ENCODE data around the gene OR6P1. TPM values are rescaled to one million over a fixed set of nuclear protein-coding genes. Genes with fewer than 3 reads are reported as not detected.

OR6P1 gene, protein sequence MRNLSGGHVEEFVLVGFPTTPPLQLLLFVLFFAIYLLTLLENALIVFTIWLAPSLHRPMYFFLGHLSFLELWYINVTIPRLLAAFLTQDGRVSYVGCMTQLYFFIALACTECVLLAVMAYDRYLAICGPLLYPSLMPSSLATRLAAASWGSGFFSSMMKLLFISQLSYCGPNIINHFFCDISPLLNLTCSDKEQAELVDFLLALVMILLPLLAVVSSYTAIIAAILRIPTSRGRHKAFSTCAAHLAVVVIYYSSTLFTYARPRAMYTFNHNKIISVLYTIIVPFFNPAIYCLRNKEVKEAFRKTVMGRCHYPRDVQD
- not detected for polyA plus RNA-seq (2013, experiment 1 of 2)
- polyA plus RNA-seq (2013, experiment 2 of 2): not detected

DNA sequence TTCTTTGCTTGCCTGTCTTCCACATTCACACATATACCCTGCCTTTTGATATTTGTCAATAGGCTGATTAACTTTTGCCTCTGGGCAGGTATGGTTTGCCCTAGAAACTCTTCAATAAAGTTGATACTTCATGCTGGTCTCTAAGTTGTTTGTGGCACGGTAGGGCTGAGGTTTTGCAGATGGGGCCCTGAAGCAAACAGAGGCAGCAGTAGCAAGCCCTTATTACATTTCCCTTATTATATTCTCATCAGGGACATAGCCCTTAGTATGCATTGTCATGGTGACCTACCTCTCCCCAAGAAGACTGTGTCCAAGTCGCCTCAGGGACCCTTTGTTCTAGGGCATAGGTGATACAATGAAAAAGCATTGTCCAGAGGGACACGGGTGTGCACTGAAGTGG, at the start of gene OR6P1:
Gene OR6P1 (minus strand): TSS at position 101 of the 400 bp plus-strand sequence. CDS start 6,976 bp downstream, outside the sequence.
- no peaks in the 10 kb centered on the region for H3K9me3 ChIP-seq (replicated peaks in 1 of 2; ENCODE audit: control insufficient read depth in 2 of 2, insufficient read depth in 1 of 2, low read depth in 1 of 2, low read length in 2 of 2)
- H3K14ac ChIP-seq (ENCODE audit: low read length): no peak within 1 kb of the TSS
- no peak within 1 kb of the TSS for H2BK15ac ChIP-seq (ENCODE audit: low read length)
- no peak within 1 kb of the TSS for H3K4me2 ChIP-seq (ENCODE audit: insufficient read depth, low read length, poor library complexity, severe bottlenecking)
- no peak within 1 kb of the TSS for H4K91ac ChIP-seq (ENCODE audit: low read depth, low read length, poor library complexity)
- no peak within 1 kb of the TSS for H3K4me3 ChIP-seq (ENCODE audit: low read length in 2 of 2)
- no CpG with 5 or more reads among the region's 3 CpGs for WGBS, 2 donors (ENCODE audit: extremely low coverage in 2 of 2, insufficient read length in 2 of 2, insufficient replicate concordance in 1 of 2)
- H3K27ac ChIP-seq (replicated peaks; ENCODE audit: low read length): no peak within 1 kb of the TSS
- no peak within 1 kb of the TSS for H3K9ac ChIP-seq (ENCODE audit: low read depth, low read length, poor library complexity)
- no peak for DNase-seq (ENCODE audit: low spot score)
- H3K23ac ChIP-seq (ENCODE audit: low read depth, low read length, poor library complexity): no peak within 1 kb of the TSS
- H2BK5ac ChIP-seq (ENCODE audit: low read length): no peak within 1 kb of the TSS
- H4K8ac ChIP-seq (ENCODE audit: low read depth, low read length): no peak within 1 kb of the TSS
- H3K79me1 ChIP-seq (ENCODE audit: low read depth, low read length): no peaks in the 10 kb centered on the region
- no peak within 1 kb of the TSS for H2BK120ac ChIP-seq (ENCODE audit: low read depth, low read length)
- H3K4me1 ChIP-seq (ENCODE audit: control insufficient read depth in 2 of 2, insufficient read depth in 1 of 2, low read depth in 1 of 2, low read length in 2 of 2): no peaks in the 10 kb centered on the region
- H2AFZ ChIP-seq (ENCODE audit: low read length): no peak within 1 kb of the TSS
- H3K18ac ChIP-seq (ENCODE audit: low read length): no peak within 1 kb of the TSS
- H3K36me3 ChIP-seq (replicated peaks in 1 of 2; ENCODE audit: control insufficient read depth in 2 of 2, insufficient read depth in 2 of 2, low read length in 2 of 2): no peaks in the 10 kb centered on the region
- H3K27me3 ChIP-seq (ENCODE audit: control insufficient read depth in 3 of 3, insufficient read depth in 3 of 3, low read depth in 1 of 3, low read length in 3 of 3): peaks cover 0 to 2% (median 0%) of the 10 kb centered on the region in 3 experiments
- H2BK12ac ChIP-seq (ENCODE audit: low read length): no peak within 1 kb of the TSS
- no peak within 1 kb of the TSS for H2AK5ac ChIP-seq (ENCODE audit: low read depth, low read length)
- H3K4ac ChIP-seq (ENCODE audit: low read length): no peak within 1 kb of the TSS

DNA sequence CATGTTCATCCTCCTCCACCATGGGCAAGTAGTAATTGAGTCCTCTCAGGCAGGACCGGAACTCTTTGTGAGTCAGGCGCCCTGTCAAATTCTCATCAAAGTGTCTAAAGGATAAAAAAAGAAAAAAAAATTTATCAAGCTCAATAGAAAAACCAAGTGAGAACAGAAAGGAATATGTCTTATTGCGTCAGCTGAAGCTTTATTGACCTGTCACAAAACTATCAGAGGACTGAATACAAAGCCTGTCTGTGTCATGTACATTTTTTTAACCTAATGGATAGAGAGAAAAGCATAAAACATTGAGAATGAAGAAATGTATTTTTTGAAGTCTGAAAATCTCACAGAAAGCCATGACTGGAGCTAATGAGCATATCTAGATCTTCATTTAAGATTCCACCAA, 43.4 kb upstream of the OR6P1 start:
- H2BK15ac ChIP-seq (ENCODE audit: low read length): no peak overlapping the region
- H2BK120ac ChIP-seq (ENCODE audit: low read depth, low read length): no peak overlapping the region
- WGBS, 2 donors (ENCODE audit: extremely low coverage in 2 of 2, insufficient read length in 2 of 2, insufficient replicate concordance in 1 of 2): no CpG with 5 or more reads among the region's 3 CpGs
- no peak overlapping the region for H3K4ac ChIP-seq (ENCODE audit: low read length)
- H3K23ac ChIP-seq (ENCODE audit: low read depth, low read length, poor library complexity): no peak overlapping the region
- no peak overlapping the region for H3K27ac ChIP-seq (replicated peaks; ENCODE audit: low read length)
- H3K4me1 ChIP-seq (ENCODE audit: control insufficient read depth in 2 of 2, insufficient read depth in 1 of 2, low read depth in 1 of 2, low read length in 2 of 2): no peaks in the 10 kb centered on the region
- H2AFZ ChIP-seq (ENCODE audit: low read length): no peak overlapping the region
- no peak overlapping the region for H3K4me2 ChIP-seq (ENCODE audit: insufficient read depth, low read length, poor library complexity, severe bottlenecking)
- no peak overlapping the region for H3K9ac ChIP-seq (ENCODE audit: low read depth, low read length, poor library complexity)
- no peaks in the 10 kb centered on the region for H3K79me1 ChIP-seq (ENCODE audit: low read depth, low read length)
- H4K91ac ChIP-seq (ENCODE audit: low read depth, low read length, poor library complexity): no peak overlapping the region
- no peaks in the 10 kb centered on the region for H3K9me3 ChIP-seq (replicated peaks in 1 of 2; ENCODE audit: control insufficient read depth in 2 of 2, insufficient read depth in 1 of 2, low read depth in 1 of 2, low read length in 2 of 2)
- H2BK5ac ChIP-seq (ENCODE audit: low read length): no peak overlapping the region
- H2AK5ac ChIP-seq (ENCODE audit: low read depth, low read length): no peak overlapping the region
- H3K14ac ChIP-seq (ENCODE audit: low read length): peak overlapping the region; percentile 67
- H3K4me3 ChIP-seq (ENCODE audit: low read length in 2 of 2): no peak overlapping the region
- H3K27me3 ChIP-seq (ENCODE audit: control insufficient read depth in 3 of 3, insufficient read depth in 3 of 3, low read depth in 1 of 3, low read length in 3 of 3): no peaks in the 10 kb centered on the region
- DNase-seq (ENCODE audit: low spot score): no peak
- no peak overlapping the region for H3K18ac ChIP-seq (ENCODE audit: low read length)
- H3K36me3 ChIP-seq (replicated peaks in 1 of 2; ENCODE audit: control insufficient read depth in 2 of 2, insufficient read depth in 2 of 2, low read length in 2 of 2): no peaks in the 10 kb centered on the region
- H2BK12ac ChIP-seq (ENCODE audit: low read length): no peak overlapping the region
- H4K8ac ChIP-seq (ENCODE audit: low read depth, low read length): no peak overlapping the region

DNA sequence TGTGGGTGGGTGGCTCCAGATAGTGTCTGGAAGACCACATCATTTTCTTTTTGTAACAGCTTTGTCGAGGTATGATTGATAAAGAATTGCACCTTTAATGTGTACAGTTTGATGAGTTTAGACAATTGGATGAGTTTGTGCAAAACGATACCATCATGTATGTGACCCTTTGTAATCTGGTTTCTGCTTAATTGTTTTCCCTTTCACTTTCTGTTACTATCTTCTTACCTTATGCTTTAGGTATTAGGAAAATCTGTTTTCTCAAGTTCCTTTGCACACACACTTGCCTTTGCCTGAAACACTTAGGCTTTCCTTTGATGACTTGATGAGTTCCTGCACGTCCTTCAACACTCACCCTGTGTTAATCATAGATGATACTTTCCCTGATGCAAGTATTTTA, 41.5 kb upstream of the OR6P1 start:
- H3K79me1 ChIP-seq (ENCODE audit: low read depth, low read length): no peaks in the 10 kb centered on the region
- H3K36me3 ChIP-seq (replicated peaks in 1 of 2; ENCODE audit: control insufficient read depth in 2 of 2, insufficient read depth in 2 of 2, low read length in 2 of 2): no peaks in the 10 kb centered on the region
- H3K27me3 ChIP-seq (ENCODE audit: control insufficient read depth in 3 of 3, insufficient read depth in 3 of 3, low read depth in 1 of 3, low read length in 3 of 3): no peaks in the 10 kb centered on the region
- no peak overlapping the region for H2BK12ac ChIP-seq (ENCODE audit: low read length)
- peaks cover 0 to 2% of the 10 kb centered on the region in 2 donors for H3K4me1 ChIP-seq (ENCODE audit: control insufficient read depth in 2 of 2, insufficient read depth in 1 of 2, low read depth in 1 of 2, low read length in 2 of 2)
- DNase-seq (ENCODE audit: low spot score): no peak
- H2AK5ac ChIP-seq (ENCODE audit: low read depth, low read length): no peak overlapping the region
- WGBS, 2 donors (ENCODE audit: extremely low coverage in 2 of 2, insufficient read length in 2 of 2, insufficient replicate concordance in 1 of 2): no CpG with 5 or more reads among the region's 3 CpGs
- H3K9me3 ChIP-seq (replicated peaks in 1 of 2; ENCODE audit: control insufficient read depth in 2 of 2, insufficient read depth in 1 of 2, low read depth in 1 of 2, low read length in 2 of 2): peaks cover 0 to under 1% of the 10 kb centered on the region in 2 donors
- H3K14ac ChIP-seq (ENCODE audit: low read length): no peak overlapping the region
- H3K9ac ChIP-seq (ENCODE audit: low read depth, low read length, poor library complexity): no peak overlapping the region
- H2BK15ac ChIP-seq (ENCODE audit: low read length): no peak overlapping the region
- H4K8ac ChIP-seq (ENCODE audit: low read depth, low read length): no peak overlapping the region
- H2AFZ ChIP-seq (ENCODE audit: low read length): no peak overlapping the region
- H2BK120ac ChIP-seq (ENCODE audit: low read depth, low read length): no peak overlapping the region
- no peak overlapping the region for H3K4me3 ChIP-seq (ENCODE audit: low read length in 2 of 2)
- no peak overlapping the region for H2BK5ac ChIP-seq (ENCODE audit: low read length)
- no peak overlapping the region for H3K4ac ChIP-seq (ENCODE audit: low read length)
- no peak overlapping the region for H3K27ac ChIP-seq (replicated peaks; ENCODE audit: low read length)
- H3K4me2 ChIP-seq (ENCODE audit: insufficient read depth, low read length, poor library complexity, severe bottlenecking): no peak overlapping the region
- no peak overlapping the region for H4K91ac ChIP-seq (ENCODE audit: low read depth, low read length, poor library complexity)
- H3K18ac ChIP-seq (ENCODE audit: low read length): no peak overlapping the region
- H3K23ac ChIP-seq (ENCODE audit: low read depth, low read length, poor library complexity): no peak overlapping the region

DNA sequence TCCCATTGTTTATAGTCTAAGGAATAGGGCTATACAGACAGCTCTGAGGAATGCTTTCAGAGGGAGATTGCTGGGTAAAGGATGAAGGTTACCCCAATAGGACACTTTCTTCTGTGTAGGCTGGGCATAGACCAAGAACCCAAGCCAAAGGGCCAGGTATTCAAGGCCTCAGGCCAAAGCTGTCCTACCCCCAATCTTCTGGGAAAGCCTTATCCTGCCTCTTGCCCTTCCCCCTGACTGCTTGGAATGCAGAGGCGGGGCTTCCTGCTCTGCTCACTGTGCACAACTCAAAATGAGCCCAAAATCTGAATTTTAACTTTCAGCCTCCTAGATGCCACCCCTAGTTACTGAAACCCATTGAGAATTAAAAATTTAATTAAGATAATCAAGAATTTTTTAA, 36.9 kb upstream of the OR6P1 start:
- no peak for DNase-seq (ENCODE audit: low spot score)
- Histone ChIP-seq H2BK5ac (ENCODE audit: low read length) (no peak overlapping the region), H3K9me3 (replicated peaks in 1 of 2; ENCODE audit: control insufficient read depth in 2 of 2, insufficient read depth in 1 of 2, low read depth in 1 of 2, low read length in 2 of 2) (peaks cover 0 to 2% of the 10 kb centered on the region in 2 donors), H3K27ac (replicated peaks; ENCODE audit: low read length) (no peak overlapping the region), H3K4ac (ENCODE audit: low read length) (no peak overlapping the region), H2BK120ac (ENCODE audit: low read depth, low read length) (no peak overlapping the region), H3K4me3 (ENCODE audit: low read length in 2 of 2) (no peak overlapping the region), H3K23ac (ENCODE audit: low read depth, low read length, poor library complexity) (no peak overlapping the region), H3K14ac (ENCODE audit: low read length) (no peak overlapping the region), H3K79me1 (ENCODE audit: low read depth, low read length) (no peaks in the 10 kb centered on the region), H2AK5ac (ENCODE audit: low read depth, low read length) (no peak overlapping the region), H4K8ac (ENCODE audit: low read depth, low read length) (no peak overlapping the region), H3K9ac (ENCODE audit: low read depth, low read length, poor library complexity) (no peak overlapping the region), H2AFZ (ENCODE audit: low read length) (no peak overlapping the region), H3K27me3 (ENCODE audit: control insufficient read depth in 3 of 3, insufficient read depth in 3 of 3, low read depth in 1 of 3, low read length in 3 of 3) (no peaks in the 10 kb centered on the region), H3K4me1 (ENCODE audit: control insufficient read depth in 2 of 2, insufficient read depth in 1 of 2, low read depth in 1 of 2, low read length in 2 of 2) (peaks cover 0 to 2% of the 10 kb centered on the region in 2 donors), H4K91ac (ENCODE audit: low read depth, low read length, poor library complexity) (no peak overlapping the region), H3K18ac (ENCODE audit: low read length) (no peak overlapping the region), H3K36me3 (replicated peaks in 1 of 2; ENCODE audit: control insufficient read depth in 2 of 2, insufficient read depth in 2 of 2, low read length in 2 of 2) (no peaks in the 10 kb centered on the region), H3K4me2 (ENCODE audit: insufficient read depth, low read length, poor library complexity, severe bottlenecking) (no peak overlapping the region), H2BK15ac (ENCODE audit: low read length) (no peak overlapping the region), H2BK12ac (ENCODE audit: low read length) (no peak overlapping the region)
- no CpG with 5 or more reads among the region's 1 CpG for WGBS, 2 donors (ENCODE audit: extremely low coverage in 2 of 2, insufficient read length in 2 of 2, insufficient replicate concordance in 1 of 2)
